GM18517 (cell line): Measurements from ENCODE around the gene VBP1.
"Not testable (repeated sequence)": the region's sequence is repeated elsewhere in the genome, so short reads cannot be mapped to it uniquely, and the experiment has no call there.

Source experiments
- ATAC-seq: cut with Tn5 transposase; IDR thresholded peaks from one replicate; pipeline ENCODE4 v1.9.1; 2021; ENCODE audit warnings: mild to moderate bottlenecking, moderate library complexity; ENCODE audit not compliant: unreplicated experiment

VBP1 gene

GRCh38 chrX:155263854-155264628, 47.8 kb downstream of the VBP1 start, which contains the start of gene RAB39B:
Gene RAB39B (minus strand): TSS chrX:155264491. CDS start chrX:155264288, 203 bp downstream.
- peak; percentile 86 for ATAC-seq

GRCh38 chrX:155266439-155266838, 50.2 kb downstream of the VBP1 start:
- ATAC-seq: no peak

DNA sequence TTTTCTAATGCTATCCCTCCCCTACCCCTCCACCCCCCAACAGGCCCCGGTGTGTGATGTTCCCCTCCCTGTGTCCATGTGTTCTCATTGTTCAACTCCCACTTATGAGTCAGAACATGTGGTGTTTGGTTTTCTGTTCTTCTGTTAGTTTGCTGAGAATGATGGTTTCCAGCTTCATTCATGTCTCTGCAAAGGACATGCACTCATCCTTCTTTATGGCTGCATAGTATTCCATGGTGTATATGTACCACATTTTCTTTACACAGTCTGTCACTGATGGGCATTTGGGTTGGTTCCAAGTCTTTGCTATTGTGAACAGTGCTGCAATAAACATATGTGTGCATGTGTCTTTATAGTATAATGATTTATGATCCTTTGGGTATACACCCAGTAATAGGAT, 51.7 kb downstream of the VBP1 start:
- not testable (repeated sequence) for ATAC-seq

- no peak for ATAC-seq
Measured at GRCh38 chrX:155270969-155271368, 54.7 kb downstream of the VBP1 start.

DNA sequence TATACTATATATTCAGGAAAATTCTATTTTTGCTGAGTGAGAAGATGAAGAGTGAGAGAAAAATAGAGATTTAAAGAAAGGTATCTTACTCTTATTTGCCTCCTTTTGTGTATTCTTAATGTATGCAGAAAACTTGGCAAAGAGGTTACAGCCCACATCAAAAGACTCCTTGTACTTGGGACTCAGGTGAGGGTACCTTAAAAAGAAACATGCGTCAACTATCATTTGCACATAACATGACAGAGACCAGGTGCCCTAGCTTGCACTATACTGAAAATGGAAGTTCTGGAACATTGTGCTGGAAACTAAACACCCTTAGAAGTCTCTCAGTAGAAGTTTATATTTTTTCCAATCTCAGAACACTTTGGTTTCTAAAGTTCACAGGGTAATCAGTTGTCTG, 63.6 kb downstream of the VBP1 start:
- ATAC-seq: no peak
